NCI-H2196 (cell line): Measurements from ENCODE around the gene CMIP.

Source experiments
- DNase-seq: peaks from one replicate; lab custom pipeline; 2025; ENCODE audit not compliant: unreplicated experiment; lab: John Stamatoyannopoulos, UW

CMIP gene

GRCh38 chr16:81473969-81474959, 29.7 kb downstream of the CMIP start:
- DNase-seq, result no peak

- DNase-seq, result no peak
Observed at GRCh38 chr16:81477697-81478693, 33.4 kb downstream of the CMIP start.

- no peak for DNase-seq
Observed at GRCh38 chr16:81478876-81479511, 34.4 kb downstream of the CMIP start.

GRCh38 chr16:81480606-81481206, 36.1 kb downstream of the CMIP start:
- DNase-seq, result no peak

GRCh38 chr16:81481207-81481821, 36.7 kb downstream of the CMIP start:
- no peak for DNase-seq

- no peak for DNase-seq
Observed at GRCh38 chr16:81482329-81483063, 37.9 kb downstream of the CMIP start.

- no peak for DNase-seq
Observed at GRCh38 chr16:81483064-81483969, 38.7 kb downstream of the CMIP start.

- no peak for DNase-seq
Observed at GRCh38 chr16:81483970-81484595, 39.5 kb downstream of the CMIP start.

- DNase-seq, result no peak
Observed at GRCh38 chr16:81484908-81485624, 40.5 kb downstream of the CMIP start.

- no peak for DNase-seq
Observed at GRCh38 chr16:81485824-81486539, 41.4 kb downstream of the CMIP start.

GRCh38 chr16:81486540-81487061, 42.0 kb downstream of the CMIP start:
- no peak for DNase-seq

- DNase-seq, result no peak
Observed at GRCh38 chr16:81487301-81487720, 42.7 kb downstream of the CMIP start.

GRCh38 chr16:81488687-81489411, 44.2 kb downstream of the CMIP start:
- no peak for DNase-seq

GRCh38 chr16:81489547-81490267, 45.1 kb downstream of the CMIP start:
- no peak for DNase-seq

GRCh38 chr16:81491541-81492188, 47.1 kb downstream of the CMIP start:
- no peak for DNase-seq
